HG03460 (cell line): Measurements from ENCODE around the gene SEC24A.
"Not testable (repeated sequence)": the region's sequence is repeated elsewhere in the genome, so short reads cannot be mapped to it uniquely, and the experiment has no call there.

Experiments used
- ATAC-seq: cut with Tn5 transposase; IDR thresholded peaks from one replicate; pipeline ENCODE4 v1.9.1; 2021; ENCODE audit not compliant: unreplicated experiment

The SEC24A gene

GRCh38 chr5:134738963-134739661, 90.5 kb downstream of the SEC24A start:
- ATAC-seq, result no peak

GRCh38 chr5:134741052-134741451, 92.5 kb downstream of the SEC24A start:
- ATAC-seq, result no peak

GRCh38 chr5:134742134-134742533, 93.5 kb downstream of the SEC24A start:
- ATAC-seq, result no peak

- no peak for ATAC-seq
Observed at GRCh38 chr5:134749415-134749814, 100.8 kb downstream of the SEC24A start.

GRCh38 chr5:134758176-134758503, 109.6 kb downstream of the SEC24A start:
- no peak for ATAC-seq

GRCh38 chr5:134758504-134759341, 110.1 kb downstream of the SEC24A start, which contains the start of gene DDX46:
TSS of gene DDX46 (plus strand) at chr5:134758779. CDS start at chr5:134758939, 160 bp downstream.
- peak; percentile 99 for ATAC-seq

GRCh38 chr5:134767528-134768291, 119.1 kb downstream of the SEC24A start:
- not testable (repeated sequence) for ATAC-seq

GRCh38 chr5:134769206-134769605, 120.6 kb downstream of the SEC24A start:
- ATAC-seq, result no peak

GRCh38 chr5:134772461-134773125, 124.0 kb downstream of the SEC24A start:
- ATAC-seq, result no peak

GRCh38 chr5:134777366-134777765, 128.8 kb downstream of the SEC24A start:
- ATAC-seq, result no peak
